Measurements from ENCODE around the gene ARHGEF4.

Gene ARHGEF4

GRCh38 chr2:131014141-131014540, 177.4 kb downstream of the ARHGEF4 start:
- no peak for DNase-seq (ENCODE audit: low read depth in 2 of 2)

- DNase-seq (ENCODE audit: low read depth in 2 of 2), result no peak
Measured at GRCh38 chr2:131015764-131016163, 179.1 kb downstream of the ARHGEF4 start.

- no peak for DNase-seq (ENCODE audit: low read depth in 2 of 2)
Measured at GRCh38 chr2:131016826-131017741, 180.4 kb downstream of the ARHGEF4 start.

GRCh38 chr2:131022731-131023130, 186.0 kb downstream of the ARHGEF4 start:
- DNase-seq (ENCODE audit: low read depth in 2 of 2), result no peak

- DNase-seq (ENCODE audit: low read depth in 2 of 2), result no peak
Measured at GRCh38 chr2:131023758-131024157, 187.0 kb downstream of the ARHGEF4 start.

GRCh38 chr2:131026919-131027318, 190.2 kb downstream of the ARHGEF4 start:
- DNase-seq (ENCODE audit: low read depth in 2 of 2), result no peak

GRCh38 chr2:131027566-131028528, 191.1 kb downstream of the ARHGEF4 start:
- no peak for DNase-seq (ENCODE audit: low read depth in 2 of 2)

GRCh38 chr2:131029812-131030211, 193.1 kb downstream of the ARHGEF4 start:
- DNase-seq (ENCODE audit: low read depth in 2 of 2), result no peak

GRCh38 chr2:131030478-131030971, 193.8 kb downstream of the ARHGEF4 start:
- DNase-seq (ENCODE audit: low read depth in 2 of 2), result no peak

- DNase-seq (ENCODE audit: low read depth in 2 of 2), result no peak
Measured at GRCh38 chr2:131031431-131031841, 194.7 kb downstream of the ARHGEF4 start.

- no peak for DNase-seq (ENCODE audit: low read depth in 2 of 2)
Measured at GRCh38 chr2:131031875-131032274, 195.2 kb downstream of the ARHGEF4 start.

GRCh38 chr2:131032393-131032836, 195.7 kb downstream of the ARHGEF4 start:
- no peak for DNase-seq (ENCODE audit: low read depth in 2 of 2)

GRCh38 chr2:131033786-131034121, 197.0 kb downstream of the ARHGEF4 start:
- DNase-seq (ENCODE audit: low read depth in 2 of 2), result no peak

- no peak for DNase-seq (ENCODE audit: low read depth in 2 of 2)
Measured at GRCh38 chr2:131034122-131035051, 197.7 kb downstream of the ARHGEF4 start.

- DNase-seq (ENCODE audit: low read depth in 2 of 2), result no peak
Measured at GRCh38 chr2:131035112-131035825, 198.6 kb downstream of the ARHGEF4 start.

GRCh38 chr2:131035826-131036231, 199.1 kb downstream of the ARHGEF4 start:
- no peak for DNase-seq (ENCODE audit: low read depth in 2 of 2)

GRCh38 chr2:131036269-131036668, 199.6 kb downstream of the ARHGEF4 start:
- no peak for DNase-seq (ENCODE audit: low read depth in 2 of 2)

- no peak for DNase-seq (ENCODE audit: low read depth in 2 of 2)
Measured at GRCh38 chr2:131036696-131037397, 200.1 kb downstream of the ARHGEF4 start.

- DNase-seq (ENCODE audit: low read depth in 2 of 2), result no peak
Measured at GRCh38 chr2:131037398-131038257, 200.9 kb downstream of the ARHGEF4 start.

All from stimulated activated CD8-positive, alpha-beta memory T cell treated with anti-CD3 and anti-CD28 coated beads, Interleukin-2, amount 100 ng/mL, for 48 hours (primary cell).